Activated T-cell treated with anti-CD3 and anti-CD28 coated beads for 1 hour (primary cell): ENCODE results near the gene DHRSX.
A peak's percentile ranks its signal among the peaks of the same experiment; 100 is the strongest.
"Not testable (repeated sequence)": the region's sequence is repeated elsewhere in the genome, so short reads cannot be mapped to it uniquely, and the experiment has no call there.

Experiments used
- DNase-seq: peaks from one replicate; pipeline ENCODE4 v3.0.0-alpha.2; 2020; ENCODE audit warnings: low read depth

DHRSX gene

DNA sequence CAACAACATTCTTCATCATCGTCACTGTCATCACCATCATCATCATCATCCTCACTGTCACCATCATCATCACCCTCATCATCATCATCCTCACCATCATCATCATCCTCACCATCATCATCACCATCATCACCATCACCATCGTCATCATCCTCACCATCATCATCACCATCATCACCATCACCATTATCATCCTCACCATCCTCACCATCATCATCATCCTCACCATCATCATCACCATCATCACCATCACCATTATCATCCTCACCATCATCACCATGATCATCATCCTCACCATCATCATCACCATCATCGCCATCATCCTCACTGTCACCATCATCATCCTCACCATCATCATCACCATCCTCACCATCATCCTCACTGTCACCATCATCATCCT, 18.9 kb upstream of the DHRSX start:
- DNase-seq, result not testable (repeated sequence)

GRCh38 chrX:2517055-2517454, 16.3 kb upstream of the DHRSX start:
- DNase-seq, result no peak

- DNase-seq, result no peak
Measured at GRCh38 chrX:2516623-2517022, 15.8 kb upstream of the DHRSX start.

DNA sequence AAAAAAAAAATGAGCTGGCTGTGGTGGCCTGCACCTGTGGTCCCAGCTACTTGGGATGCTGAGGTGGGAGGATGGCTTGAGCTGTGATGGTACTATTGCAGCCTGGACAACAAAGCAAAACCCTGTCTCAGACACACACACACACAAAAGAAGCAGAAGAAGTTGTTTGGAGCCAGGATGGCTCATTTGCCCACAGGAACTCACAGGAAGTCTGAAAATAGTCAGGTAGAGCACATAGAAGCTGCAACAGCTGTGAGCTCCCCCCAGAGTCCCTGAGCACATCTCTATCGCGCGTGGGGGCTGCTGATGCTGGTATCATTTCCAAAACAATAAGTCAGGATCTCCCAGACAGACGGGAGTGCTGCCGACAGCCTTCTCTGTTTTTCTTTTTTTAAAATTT, 13.4 kb upstream of the DHRSX start:
- no peak for DNase-seq

DNA sequence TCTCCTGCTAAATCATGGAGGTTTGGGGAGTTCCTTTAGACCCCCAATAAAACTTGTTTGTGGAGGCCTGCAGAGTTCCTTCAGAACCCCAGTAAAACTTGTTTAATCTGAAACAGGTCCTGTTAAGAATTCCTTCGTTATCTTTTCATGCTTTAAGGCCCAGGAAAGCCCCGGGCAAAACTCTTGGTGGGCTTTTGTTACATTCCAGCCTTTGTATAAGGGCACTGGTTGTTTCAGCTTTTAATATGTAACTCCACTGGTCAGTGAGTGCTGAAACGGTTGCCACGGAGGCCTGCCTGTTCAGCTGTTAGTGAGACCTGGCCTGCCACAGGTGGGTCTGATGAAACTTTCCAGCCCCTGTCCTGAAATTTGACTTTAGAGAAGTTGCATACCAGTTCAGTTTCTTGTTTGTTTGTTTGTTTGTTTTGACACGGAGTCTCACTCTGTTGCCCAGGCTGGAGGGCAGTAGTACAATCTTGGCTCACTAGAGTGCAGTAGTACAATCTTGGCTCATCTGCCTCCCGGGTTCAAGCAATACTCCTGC, 12.4 kb upstream of the DHRSX start:
- no peak for DNase-seq

DNA sequence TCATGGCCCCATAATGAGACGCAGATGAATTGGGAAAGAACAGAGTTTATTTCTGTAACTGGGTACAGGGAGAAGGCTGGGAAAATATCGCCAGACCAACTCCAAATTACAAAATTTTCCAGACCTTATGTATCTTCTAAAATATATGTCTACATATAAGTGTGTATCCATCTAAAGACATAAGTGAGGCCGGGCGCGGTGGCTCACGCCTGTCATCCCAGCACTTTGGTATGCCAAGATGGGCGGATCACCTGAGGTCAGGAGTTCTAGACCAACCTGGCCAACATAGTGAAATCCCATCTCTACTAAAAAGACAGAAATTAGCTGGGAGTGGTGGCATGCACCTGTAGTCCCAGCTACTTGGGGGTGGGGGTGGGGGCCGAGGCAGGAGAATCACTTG, 11.7 kb upstream of the DHRSX start:
- no peak for DNase-seq

DNA sequence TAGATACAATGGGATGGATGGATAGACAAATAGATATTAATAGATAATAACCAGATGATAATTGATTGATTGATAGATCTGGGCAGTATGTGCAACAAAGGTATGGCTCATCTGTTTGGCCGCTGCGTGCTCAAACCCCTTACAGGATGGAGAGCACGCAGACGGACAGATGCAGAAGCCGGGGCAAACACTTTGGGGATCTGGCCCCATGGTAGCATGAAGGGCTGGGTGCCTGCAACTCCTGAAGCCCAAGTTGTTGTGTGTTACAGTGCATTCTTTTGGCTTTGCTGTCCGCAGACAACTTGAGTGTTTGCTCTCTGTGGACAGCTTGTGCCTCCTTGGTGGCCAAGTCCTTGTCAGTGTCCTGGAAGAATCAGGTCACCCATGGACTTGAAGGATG, 10.6 kb upstream of the DHRSX start:
- no peak for DNase-seq

DNA sequence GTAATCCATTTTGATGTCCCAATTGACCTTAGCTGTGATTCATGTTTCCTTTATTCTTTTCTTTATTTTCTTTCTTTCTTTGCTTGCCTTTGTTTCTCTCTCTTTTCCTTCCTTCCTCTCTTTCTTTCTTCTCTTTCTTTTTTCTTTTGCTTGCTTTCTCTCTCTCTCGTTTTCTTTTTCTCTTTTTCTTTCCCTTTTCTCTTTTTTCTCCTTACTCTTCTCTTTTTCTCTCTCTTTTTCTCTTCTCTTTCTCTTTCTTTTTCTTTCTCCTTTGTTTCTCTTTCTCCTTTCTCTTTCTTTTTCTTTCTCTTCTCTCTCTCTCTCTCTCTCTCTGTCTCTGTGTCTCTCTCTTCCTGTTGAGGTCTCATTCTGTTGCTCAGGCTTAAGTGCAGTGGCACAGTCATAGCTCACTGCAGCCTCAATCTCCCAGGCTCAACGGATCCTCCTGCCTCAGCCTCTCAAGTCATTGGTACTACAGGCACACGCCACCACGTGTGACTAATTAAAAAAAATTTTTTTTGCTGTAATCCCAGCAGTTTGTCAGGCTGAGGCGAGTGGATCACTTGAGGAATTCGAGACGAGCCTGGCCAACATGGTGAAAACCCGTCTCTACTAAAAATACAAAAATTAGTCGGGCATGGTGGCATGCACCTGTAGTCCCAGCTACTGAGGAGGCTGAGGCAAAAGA, 8.0 kb upstream of the DHRSX start:
- DNase-seq, result no peak

DNA sequence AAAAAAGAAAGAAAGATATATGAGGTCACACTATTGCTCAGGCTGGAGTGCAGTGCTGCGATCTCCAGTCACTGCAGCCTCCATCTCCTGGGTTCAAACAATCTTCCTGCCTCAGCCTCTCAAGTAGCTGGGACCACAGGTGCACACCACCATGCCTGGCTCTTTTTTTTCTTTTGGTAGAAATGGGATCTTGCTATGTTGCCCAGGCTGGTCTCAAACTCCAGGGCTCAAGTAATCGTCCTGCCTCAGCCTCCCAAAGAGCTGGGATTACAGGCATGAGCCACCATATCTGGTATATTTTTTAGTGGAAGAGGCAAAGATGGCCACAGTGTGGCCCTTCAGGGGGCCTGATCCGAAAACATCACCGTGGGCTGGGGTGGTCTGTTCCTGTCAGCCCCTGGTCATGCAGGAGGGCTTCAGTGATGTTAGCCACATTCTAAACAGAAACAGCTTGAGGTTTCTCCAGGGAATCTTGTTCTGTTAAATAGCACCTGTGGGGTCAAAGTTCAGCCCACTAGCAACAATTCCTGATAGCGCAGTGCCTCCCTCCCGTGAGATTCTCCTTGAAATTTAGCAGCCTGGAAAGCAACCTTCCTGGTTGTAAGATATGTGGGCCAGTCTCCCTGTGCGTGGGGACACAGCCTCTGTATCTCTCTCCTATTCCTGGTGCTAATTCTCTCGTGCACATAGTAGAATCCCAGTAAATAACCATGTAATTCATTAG, 7.3 kb upstream of the DHRSX start:
- DNase-seq, result no peak

DNA sequence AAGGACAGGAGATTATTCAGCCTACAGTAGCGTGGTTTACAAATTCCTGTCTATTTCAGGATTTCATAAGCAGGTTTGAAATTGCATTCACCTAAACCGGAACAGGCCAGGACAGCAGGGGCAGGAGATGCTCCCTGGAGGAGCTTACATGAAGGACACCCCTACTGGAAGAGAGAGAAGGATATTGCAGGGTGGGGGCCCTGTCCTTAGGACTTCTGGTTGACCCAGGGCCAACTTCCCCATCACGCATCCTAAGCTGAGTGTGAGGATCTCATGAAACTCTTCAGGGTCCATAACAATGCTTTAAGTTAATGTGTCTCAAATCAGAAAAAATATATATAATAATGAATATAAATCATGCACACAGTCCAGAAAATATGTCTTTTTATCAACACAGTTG, 6.4 kb upstream of the DHRSX start:
- DNase-seq, result no peak

DNA sequence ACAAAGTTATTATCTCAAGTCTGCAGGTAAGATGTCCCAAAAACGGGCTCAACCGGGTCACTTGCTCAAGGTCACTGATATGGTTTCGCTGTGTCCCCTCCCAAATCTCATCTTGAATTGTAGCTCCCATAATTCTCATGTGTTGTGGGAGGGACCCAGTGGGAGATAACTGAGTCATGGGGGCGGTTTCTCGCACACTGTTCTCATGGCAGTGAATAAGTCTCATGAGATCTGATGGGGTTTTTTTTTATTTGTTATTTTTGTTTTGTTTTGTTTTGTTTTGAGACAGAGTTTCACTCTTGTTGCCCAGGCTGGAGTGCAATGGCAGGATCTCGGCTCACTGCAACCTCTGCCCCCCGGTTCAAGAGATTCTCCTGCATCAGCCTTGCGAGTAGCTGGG, 4.6 kb upstream of the DHRSX start:
- DNase-seq, result not testable (repeated sequence)

DNA sequence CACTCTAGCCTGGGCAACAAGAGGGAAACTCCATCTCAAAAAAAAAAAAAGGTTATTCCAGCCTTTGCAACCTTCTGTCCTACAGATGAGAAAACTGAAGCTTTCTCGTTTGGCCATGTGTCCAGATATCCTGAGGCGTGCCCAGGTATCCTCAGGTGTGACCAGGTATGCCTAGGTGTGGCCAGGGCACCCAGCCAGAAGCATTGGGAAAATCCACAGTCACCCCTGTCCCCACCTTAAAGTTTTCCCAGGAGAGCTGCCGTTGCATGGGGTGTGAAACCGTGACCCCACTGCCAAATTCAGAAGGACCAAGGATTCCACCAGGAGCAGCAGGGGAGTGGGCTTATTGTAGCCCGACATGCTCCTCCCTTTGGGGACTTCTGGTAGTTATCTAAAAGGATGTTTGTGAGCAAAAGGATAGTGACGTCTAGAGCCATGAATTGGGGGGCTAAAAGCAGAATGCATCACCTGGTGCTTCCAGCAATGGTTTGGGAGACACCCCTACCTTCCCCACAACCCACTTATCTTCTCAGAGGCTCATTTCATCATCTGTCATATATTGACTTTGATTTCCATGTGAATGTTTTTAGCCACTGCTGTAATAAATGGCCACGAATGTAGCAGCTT, 4.0 kb upstream of the DHRSX start:
- no peak for DNase-seq

DNA sequence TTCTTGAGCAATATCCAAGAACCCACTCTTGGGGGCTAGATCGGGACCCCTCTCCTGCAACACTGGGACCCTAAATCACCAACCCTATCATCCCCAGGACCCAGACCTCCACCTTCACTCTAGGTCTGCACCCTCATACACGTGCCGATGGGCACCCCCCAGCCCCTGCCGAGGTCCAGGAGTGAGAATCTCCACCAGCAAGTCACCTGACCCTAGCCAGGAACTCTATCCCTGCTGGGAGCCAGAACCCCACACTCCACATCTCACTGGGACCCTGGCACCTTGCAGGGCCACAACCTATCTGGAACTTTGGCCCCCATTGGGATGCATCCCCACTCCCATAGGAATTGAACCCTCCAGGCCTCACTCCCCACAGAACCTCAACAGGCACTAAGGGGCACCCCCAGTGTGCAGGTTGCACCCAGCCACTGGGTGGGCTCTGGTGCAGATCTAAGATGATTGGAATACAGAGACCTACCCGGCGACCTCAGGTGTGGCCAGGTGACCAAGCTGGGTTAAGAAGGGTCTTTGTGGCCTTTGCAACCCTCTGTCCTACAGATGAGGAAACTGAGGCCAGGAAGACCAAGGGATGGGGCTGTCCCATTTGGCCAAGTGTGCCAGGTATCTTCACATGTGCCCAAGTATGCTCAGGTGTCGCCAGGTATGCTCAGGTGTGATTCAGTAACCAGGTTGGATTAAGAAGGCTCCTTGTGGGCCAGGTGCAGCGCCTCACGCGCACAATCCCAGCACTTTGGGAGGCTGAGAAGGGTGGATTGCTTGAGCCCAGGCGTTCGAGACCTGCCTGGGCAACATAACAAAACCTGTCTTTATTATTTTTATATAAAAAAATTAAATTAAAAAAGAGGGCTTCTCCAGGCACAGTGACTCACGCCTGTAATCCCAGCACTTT, 3.1 kb upstream of the DHRSX start:
- DNase-seq, result no peak

DNA sequence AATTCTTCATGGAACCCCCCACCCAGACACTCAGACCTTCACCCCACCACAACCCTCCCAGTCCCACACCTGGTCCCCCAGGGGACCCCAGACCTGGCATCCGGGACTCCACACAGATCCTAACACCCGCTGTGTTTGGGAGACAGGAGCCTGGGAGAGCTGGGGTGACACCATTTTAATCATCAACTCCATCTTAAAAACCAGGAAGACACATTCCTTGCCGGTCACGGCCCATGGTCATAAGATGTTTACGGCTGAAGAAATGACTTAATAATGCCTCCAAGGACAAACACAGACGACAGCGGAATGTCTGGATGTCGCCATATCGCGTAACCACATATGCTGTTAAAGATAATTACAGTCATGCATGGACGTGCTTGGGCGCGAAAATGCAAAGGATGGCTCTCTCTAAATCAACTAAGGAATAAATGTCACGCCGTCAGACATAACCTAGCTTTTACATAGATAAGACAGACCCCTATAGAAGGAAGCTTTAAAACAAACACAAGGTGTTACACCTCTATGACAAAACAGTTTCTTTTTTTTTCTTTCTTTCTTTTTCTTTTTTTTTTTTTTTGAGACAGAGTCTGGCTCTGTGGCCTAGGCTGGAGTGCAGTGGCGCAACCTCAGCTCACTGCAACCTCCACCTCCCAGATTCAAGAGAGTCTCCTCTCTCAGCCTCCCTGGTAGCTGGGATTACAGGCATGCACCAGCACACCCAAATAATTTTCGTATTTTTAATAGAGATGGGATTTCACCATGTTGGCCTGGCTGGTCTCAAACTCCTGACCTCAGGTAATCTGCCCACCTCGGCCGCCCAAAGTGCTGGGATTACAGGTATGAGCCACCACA, 2.1 kb upstream of the DHRSX start:
- DNase-seq, result no peak

GRCh38 chrX:2502120-2502667, 1.4 kb upstream of the DHRSX start:
- DNase-seq, result no peak

GRCh38 chrX:2501559-2502102, 855 bp upstream of the DHRSX start:
- DNase-seq, result no peak

DNA sequence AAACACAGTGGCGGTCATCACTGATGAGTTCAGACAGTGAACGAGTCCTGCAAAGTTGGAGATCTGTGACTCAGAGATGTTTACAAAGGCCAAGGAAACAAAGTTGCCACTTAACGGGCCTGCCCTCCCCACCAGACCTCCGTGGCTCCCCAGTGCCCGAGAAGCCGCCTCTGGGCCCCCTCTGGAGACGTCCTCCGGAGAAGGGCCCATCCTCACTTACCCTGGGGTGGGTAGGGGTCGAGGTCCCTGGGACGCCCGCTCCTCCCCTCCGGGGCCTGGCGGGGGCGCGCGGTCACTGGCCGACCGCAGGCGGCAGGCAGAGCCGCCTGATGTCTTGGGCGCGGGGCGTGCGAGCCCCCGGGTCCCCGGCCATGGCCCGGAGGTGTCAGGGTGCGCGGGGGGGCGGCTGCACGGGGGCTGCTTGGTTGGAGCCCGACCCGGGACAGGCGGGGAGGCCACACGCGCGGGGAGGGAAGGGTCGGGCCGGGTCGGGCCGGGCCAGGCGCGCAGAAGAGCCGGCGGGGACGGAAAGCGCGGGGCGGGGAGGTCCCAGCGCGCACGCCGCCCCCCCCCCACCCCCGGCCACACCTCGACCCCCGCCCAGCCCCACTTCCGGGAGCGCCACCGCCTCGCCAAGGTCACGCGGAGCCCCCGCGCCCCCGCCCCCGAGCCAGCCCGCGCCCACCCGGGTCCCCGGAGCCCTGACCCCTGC, 529 bp downstream of the DHRSX start:
- DNase-seq, result peak; percentile 25

- DNase-seq, result no peak
Measured at GRCh38 chrX:2499507-2499906, 1.3 kb downstream of the DHRSX start.

DNA sequence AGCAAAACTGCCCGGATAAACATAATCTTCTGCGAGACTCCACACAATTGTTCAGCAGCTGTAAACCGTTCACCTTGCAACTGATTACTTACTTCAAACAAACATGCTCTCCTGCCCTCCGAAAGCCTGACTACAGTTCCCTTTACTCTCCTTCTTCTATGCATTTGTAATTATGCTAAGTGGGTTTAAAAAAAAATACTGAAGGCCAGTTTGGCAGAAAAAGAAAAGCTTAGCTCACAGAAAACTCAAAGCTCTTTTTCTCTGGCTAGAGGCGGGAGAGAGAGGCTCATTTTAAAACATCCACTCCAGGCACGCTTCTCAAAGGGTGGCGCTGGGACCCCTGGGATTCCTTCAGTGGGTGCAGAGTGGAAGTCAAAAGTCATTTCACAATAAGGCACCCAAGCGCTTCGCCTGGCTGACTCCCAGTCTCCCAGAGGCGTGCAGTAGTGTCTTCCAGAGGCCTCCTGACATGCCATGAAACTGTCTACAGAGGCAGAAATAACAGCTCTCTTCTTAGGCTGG, 1.9 kb downstream of the DHRSX start:
- no peak for DNase-seq
